GM18526 (cell line): ENCODE measurements around the gene CHCHD1.

ENCODE experiments used
- POLR2A ChIP-seq: IDR thresholded peaks from 3 replicates; pipeline ENCODE4 v1.6.1; 2011; ENCODE audit not compliant: insufficient read length; ENCODE audit errors: extremely low read depth

Gene CHCHD1

GRCh38 chr10:73759512-73760115, 22.2 kb upstream of the CHCHD1 start:
- TF ChIP-seq POLR2A = no peak

GRCh38 chr10:73761781-73762180, 20.1 kb upstream of the CHCHD1 start:
- no peak for TF ChIP-seq POLR2A

GRCh38 chr10:73762915-73763314, 18.9 kb upstream of the CHCHD1 start:
- TF ChIP-seq POLR2A = no peak

GRCh38 chr10:73763343-73763742, 18.5 kb upstream of the CHCHD1 start:
- TF ChIP-seq POLR2A = no peak

- no peak for TF ChIP-seq POLR2A
Measured at GRCh38 chr10:73765066-73765465, 16.8 kb upstream of the CHCHD1 start.

- no peak for TF ChIP-seq POLR2A
Measured at GRCh38 chr10:73768881-73769280, 13.0 kb upstream of the CHCHD1 start.

- no peak for TF ChIP-seq POLR2A
Measured at GRCh38 chr10:73769396-73769795, 12.5 kb upstream of the CHCHD1 start.

- no peak for TF ChIP-seq POLR2A
Measured at GRCh38 chr10:73771722-73772280, 10.0 kb upstream of the CHCHD1 start.

GRCh38 chr10:73772281-73773151, 9.3 kb upstream of the CHCHD1 start:
- TF ChIP-seq POLR2A = peak; percentile 58

GRCh38 chr10:73773152-73773879, 8.5 kb upstream of the CHCHD1 start:
- TF ChIP-seq POLR2A = no peak

- TF ChIP-seq POLR2A = no peak
Measured at GRCh38 chr10:73774637-73775036, 7.2 kb upstream of the CHCHD1 start.

- TF ChIP-seq POLR2A = no peak
Measured at GRCh38 chr10:73779018-73779417, 2.8 kb upstream of the CHCHD1 start.

GRCh38 chr10:73779539-73780197, 2.2 kb upstream of the CHCHD1 start:
- TF ChIP-seq POLR2A = no peak

GRCh38 chr10:73780301-73780700, 1.5 kb upstream of the CHCHD1 start:
- no peak for TF ChIP-seq POLR2A

- no peak for TF ChIP-seq POLR2A
Measured at GRCh38 chr10:73780966-73781365, 882 bp upstream of the CHCHD1 start.

GRCh38 chr10:73781548-73781878, 335 bp upstream of the CHCHD1 start:
- TF ChIP-seq POLR2A = no peak

- no peak for TF ChIP-seq POLR2A
Measured at GRCh38 chr10:73782749-73783085, 869 bp downstream of the CHCHD1 start.
